GM12878 (cell line): Measurements from ENCODE around the gene MAGI2. TPM values are rescaled to one million over a fixed set of nuclear protein-coding genes. Genes with fewer than 3 reads are reported as not detected.

Experiments
- ATAC-seq: fragments of 200-7000 bp; cut with Tn5 transposase; 3 replicates; pipeline ENCODE4 v1.9.1; 2020; ENCODE audit warnings: mild to moderate bottlenecking, moderate library complexity
- BruUV-seq: library from RNA; stranded (reverse); fragments of 400-500 nt; replicated peaks from 2 replicates; lab custom pipeline; 2021; lab: Mats Ljungman, UMichigan
- CTCF ChIA-PET: fragments of 300-600 bp; sonication (Branson Sonifier 250); formaldehyde crosslinking; extraction: SDS; loops from one replicate; lab custom pipeline; 2021; ENCODE audit warnings: inconsistent platforms; lab: Yijun Ruan, JAX
- POLR2A ChIA-PET: fragments of 350-600 bp; formaldehyde crosslinking; extraction: SDS; loops from one replicate; lab custom pipeline; 2021; ENCODE audit warnings: inconsistent platforms; lab: Charles Lee
- RAD21 ChIA-PET: fragments of 300-600 bp; sonication (Branson Sonifier 250); formaldehyde crosslinking; loops from one replicate; lab custom pipeline; 2023; ENCODE audit warnings: antibody characterized with exemption; ENCODE audit not compliant: unreplicated experiment; lab: Charles Lee
- SMC1A ChIA-PET: fragments of 300-600 bp; sonication (Branson Sonifier 250); formaldehyde crosslinking; loops from one replicate; lab custom pipeline; 2023; ENCODE audit not compliant: unreplicated experiment, uncharacterized antibody; lab: Charles Lee
- DNase-seq: peaks from one replicate; pipeline ENCODE4 v3.0.0-alpha.2; 2011; ENCODE audit warnings: low read depth, low spot score
- FAIRE-seq: peaks from 3 replicates; lab custom pipeline; 2011; peaks lifted over from hg19 to GRCh38; lab: Jason Lieb, UNC
- H2AFZ ChIP-seq: 2 replicates; pipeline ENCODE4 v1.6.0; 2011; ENCODE audit warnings: low read depth, low read length, control low read depth; ENCODE audit not compliant: control insufficient read depth
- H3K27ac ChIP-seq: 2 replicates; pipeline ENCODE4 v1.5.1; 2011; ENCODE audit warnings: control low read depth; ENCODE audit not compliant: control insufficient read depth, insufficient read depth
- H3K27me3 ChIP-seq, 2 experiments: replicated peaks in 1 of 2; 2 replicates each; pipeline versions ENCODE4 v1.6.0 to v1.6.1; 2011; ENCODE audit warnings: low read length in 1 of 2; ENCODE audit not compliant: control insufficient read depth in 2 of 2, insufficient read depth in 2 of 2
- H3K36me3 ChIP-seq, 2 experiments: 2 replicates each; pipeline ENCODE4 v1.5.1; 2011; ENCODE audit warnings: low read length in 1 of 2; ENCODE audit not compliant: control insufficient read depth in 2 of 2, insufficient read depth in 2 of 2
- H3K4me1 ChIP-seq: 2 replicates; pipeline ENCODE4 v1.6.1; 2011; ENCODE audit warnings: mild to moderate bottlenecking, low read length, moderate library complexity, mixed read lengths; ENCODE audit not compliant: control insufficient read depth, insufficient read depth
- H3K4me2 ChIP-seq: 2 replicates; pipeline ENCODE4 v1.6.0; 2011; ENCODE audit warnings: control low read depth; ENCODE audit not compliant: control insufficient read depth, insufficient read depth
- H3K4me3 ChIP-seq: fragments of 200-600 bp; sonication (generic); 2 replicates; pipeline ENCODE4 v1.5.1; 2016
- H3K79me2 ChIP-seq: 2 replicates; pipeline ENCODE4 v1.6.0; 2011; ENCODE audit warnings: low read length; ENCODE audit not compliant: control insufficient read depth, insufficient read depth
- H3K9ac ChIP-seq: 2 replicates; pipeline ENCODE4 v1.8.0; 2011; ENCODE audit warnings: low read length, control low read depth, mixed read lengths; ENCODE audit not compliant: control insufficient read depth, insufficient read depth
- H3K9me3 ChIP-seq: replicated peaks from 3 replicates; pipeline ENCODE4 v1.5.1; 2011; ENCODE audit warnings: mild to moderate bottlenecking, low read length; ENCODE audit not compliant: control insufficient read depth, insufficient read depth
- H4K20me1 ChIP-seq: 2 replicates; pipeline ENCODE4 v1.6.0; 2011; ENCODE audit not compliant: control insufficient read depth, insufficient read depth
- ASH2L ChIP-seq: fragments of 300-600, 200-600 bp; sonication (generic); IDR thresholded peaks from 2 replicates; pipeline ENCODE4 v1.6.1; 2017; ENCODE audit warnings: low read depth, mild to moderate bottlenecking, borderline replicate concordance
- BCL3 ChIP-seq: IDR thresholded peaks from 2 replicates; pipeline ENCODE4 v1.6.1; 2011; ENCODE audit warnings: borderline replicate concordance, low read depth, mild to moderate bottlenecking, moderate library complexity, low read length; ENCODE audit not compliant: insufficient read depth, poor library complexity, severe bottlenecking
- BMI1 ChIP-seq: fragments of 450-650 bp; IDR thresholded peaks from 2 replicates; pipeline ENCODE4 v1.6.1; 2016; ENCODE audit warnings: mild to moderate bottlenecking, moderate library complexity, borderline replicate concordance
- CHD4 ChIP-seq: fragments of 200-600 bp; sonication (generic); IDR thresholded peaks from 2 replicates; pipeline ENCODE4 v1.6.1; 2016; ENCODE audit warnings: mild to moderate bottlenecking
- CREB1 ChIP-seq: IDR thresholded peaks from 2 replicates; pipeline ENCODE4 v1.6.1; 2012; ENCODE audit warnings: low read depth, mild to moderate bottlenecking, inconsistent platforms
- ESRRA ChIP-seq: IDR thresholded peaks from 2 replicates; pipeline ENCODE4 v1.6.1; 2012; ENCODE audit warnings: mild to moderate bottlenecking, low read length, improper control_type of control experiment
- GABPA ChIP-seq: IDR thresholded peaks from 2 replicates; pipeline ENCODE4 v1.6.1; 2014; ENCODE audit warnings: antibody characterized with exemption, low read depth, mild to moderate bottlenecking, inconsistent platforms
- JUND ChIP-seq: IDR thresholded peaks from 2 replicates; pipeline ENCODE4 v1.6.1; 2012; ENCODE audit warnings: low read depth, mild to moderate bottlenecking, low read length, improper control_type of control experiment, moderate library complexity
- MEF2A ChIP-seq: IDR thresholded peaks from 2 replicates; pipeline ENCODE4 v1.6.1; 2011; ENCODE audit warnings: low read depth, mild to moderate bottlenecking, low read length, moderate library complexity; ENCODE audit not compliant: insufficient read depth
- MXI1 ChIP-seq: fragments of 150-350 bp; IDR thresholded peaks from 2 replicates; pipeline ENCODE4 v1.6.1; 2011; ENCODE audit warnings: low read depth, mild to moderate bottlenecking, inconsistent platforms, low read length, improper control_type of control experiment
- NBN ChIP-seq: fragments of 450-650 bp; IDR thresholded peaks from 2 replicates; pipeline ENCODE4 v1.6.1; 2016
- PKNOX1 ChIP-seq: fragments of 450-650 bp; IDR thresholded peaks from 2 replicates; pipeline ENCODE4 v1.6.1; 2016; ENCODE audit warnings: mild to moderate bottlenecking
- PML ChIP-seq: IDR thresholded peaks from 2 replicates; pipeline ENCODE4 v1.6.1; 2012; ENCODE audit warnings: low read length, inconsistent platforms
- POLR2A ChIP-seq: IDR thresholded peaks from 2 replicates; pipeline ENCODE4 v1.6.1; 2011; ENCODE audit warnings: low read depth, mild to moderate bottlenecking, low read length
- RAD51 ChIP-seq: fragments of 450-650 bp; IDR thresholded peaks from 2 replicates; pipeline ENCODE4 v1.6.1; 2016; ENCODE audit warnings: moderate library complexity, mild to moderate bottlenecking, inconsistent platforms
- RUNX3 ChIP-seq: IDR thresholded peaks from 2 replicates; pipeline ENCODE4 v1.6.1; 2012; ENCODE audit warnings: low read length, inconsistent platforms
- TARDBP ChIP-seq: IDR thresholded peaks from 2 replicates; pipeline ENCODE4 v1.6.1; 2016; ENCODE audit warnings: borderline replicate concordance
- USF1 ChIP-seq: IDR thresholded peaks from 2 replicates; pipeline ENCODE4 v1.6.1; 2011; ENCODE audit warnings: borderline replicate concordance, low read depth, mild to moderate bottlenecking, moderate library complexity, mixed read lengths, low read length; ENCODE audit not compliant: insufficient read depth; ENCODE audit errors: extremely low read length
- ZBED1 ChIP-seq: IDR thresholded peaks from 2 replicates; pipeline ENCODE4 v1.6.1; 2016; ENCODE audit warnings: borderline replicate concordance
- ZNF207 ChIP-seq: fragments of 450-650 bp; IDR thresholded peaks from 2 replicates; pipeline ENCODE4 v1.6.1; 2014; ENCODE audit warnings: antibody characterized with exemption, mild to moderate bottlenecking, borderline replicate concordance
- ZNF217 ChIP-seq: fragments of 450-650 bp; IDR thresholded peaks from 2 replicates; pipeline ENCODE4 v1.6.1; 2017; ENCODE audit warnings: antibody characterized with exemption, mild to moderate bottlenecking
- WGBS: methylation state at CpG from one replicate; pipeline ENCODE4 v1.1.6; 2016; ENCODE audit warnings: low lambda C conversion rate; ENCODE audit not compliant: insufficient replicate concordance, insufficient coverage; ENCODE audit errors: missing lambda C conversion rate; 5-methylcytosine and 5-hydroxymethylcytosine counted together
- in situ Hi-C: fragments of 300-500 bp; cut with MboI; formaldehyde crosslinking; loops from 9 replicates; pipeline ENCODE4 v1.14.3; 2018; ENCODE audit warnings: mixed read lengths
- intact Hi-C: fragments of 100-400 bp; cut with micrococcal nuclease; formaldehyde crosslinking; loops from one replicate; pipeline ENCODE4 v1.14.2; 2022; ENCODE audit not compliant: unreplicated experiment
- polyA plus RNA-seq, 11 experiments: library from polyadenylated mRNA; depleted of rRNA in 4 of 11; unstranded in 6 of 11; stranded (reverse) in 5 of 11; fragments of >200 nt; fragmentation: Nextera tagmentation in 4 of 11; fragmentation: Illumina TruSeq in 1 of 11; extraction: Ambion mirVana in 4 of 11; extraction: Trizol in 1 of 11; gene quantifications; 1 replicate in 1 of 11; 2 replicates in 10 of 11; pipeline versions ENCODE4 v1.2.1 to v1.2.3, GENCODE V29; 2011 to 2016; ENCODE audit warnings: inconsistent platforms in 2 of 11, missing spikeins in 2 of 11, low read depth in 1 of 11
- total RNA-seq, 4 experiments: library from RNA; depleted of rRNA in 3 of 4; stranded (reverse); fragments of >200 nt in 3 of 4; fragmentation: Illumina TruSeq in 1 of 4; extraction: Trizol in 1 of 4; gene quantifications; 2 replicates each; pipeline versions ENCODE4 v1.2.1 to v1.2.3, GENCODE V29; 2013 to 2021
- TF ChIP-seq, protein P1 (sequence below), 3 experiments: IDR thresholded peaks in 2 of 3; conservative IDR thresholded peaks in 1 of 3; 2 replicates each; pipeline ENCODE4 v1.5.1; 2011; ENCODE audit warnings: low read depth in 3 of 3, low read length in 3 of 3, mild to moderate bottlenecking in 3 of 3, control low read depth in 2 of 3, moderate library complexity in 2 of 3, inconsistent platforms in 1 of 3, mixed read lengths in 1 of 3; ENCODE audit not compliant: control insufficient read depth in 2 of 3, insufficient read depth in 1 of 3; ENCODE audit errors: extremely low read depth in 1 of 3

The MAGI2 gene
- total and polyA plus RNA-seq, 10 of the 15 experiments (the other 5 are each of a cell fraction or from before 2014, with no cell fraction given) = 0.01 to 0.31 (median 0.05) TPM; not detected in 2

- TF ChIP-seq MEF2A (no peak), RUNX3 (no peak), ESRRA (no peak), CHD4 (no peak), GABPA (no peak), ZBED1 (no peak), BCL3 (no peak), PKNOX1 (no peak), CREB1 (no peak), PML (no peak), TARDBP (no peak)
Observed at GRCh38 chr7:79236352-79237028, 217.0 kb downstream of the MAGI2 start (continued).

DNA sequence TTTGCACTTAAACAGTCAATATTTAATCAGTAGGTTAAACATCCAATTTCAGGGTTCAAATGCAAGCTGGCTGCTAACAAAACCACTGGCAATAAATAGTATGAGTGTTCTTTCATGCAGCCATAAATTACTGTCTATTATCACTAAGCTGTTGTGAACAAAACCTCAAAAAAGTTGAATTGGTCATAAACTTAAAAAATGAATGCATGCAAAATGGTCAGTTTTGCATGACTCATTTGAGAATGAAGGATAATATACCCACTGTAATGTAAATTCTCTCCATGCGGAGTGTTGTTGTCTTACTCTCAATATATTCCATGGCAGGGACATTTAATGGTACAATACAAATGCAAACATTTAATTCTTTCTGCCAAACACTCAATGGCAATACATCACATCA is 226.4 kb downstream of the MAGI2 start:
- FAIRE-seq (no peak), ATAC-seq (no peak), DNase-seq (no peak)
- no peaks in the 10 kb centered on the region for H3K4me1 ChIP-seq
- WGBS = 77% methylated on average over 1 of the region's 1 CpG
- ChIA-PET SMC1A (no interaction called here), RAD21 (interaction anchor here (0.5 kb wide), 1 partner anchor 214 kb away, joined by 3 read pairs; no protein-coding TSS in a partner anchor), CTCF (no interaction called here), POLR2A (no interaction called here)
- H3K9me3 ChIP-seq = no peaks in the 10 kb centered on the region
- intact Hi-C loops (no loop called here), in situ Hi-C loops (no loop called here)
- no peak overlapping the region for H3K9ac ChIP-seq
- TF ChIP-seq MXI1 (no peak), ASH2L (no peak), ZNF207 (no peak), BMI1 (no peak), USF1 (no peak), ZNF217 (no peak), JUND (no peak), POLR2A (no peak), RAD51 (no peak), NBN (no peak)
- TF ChIP-seq, protein P1, sequence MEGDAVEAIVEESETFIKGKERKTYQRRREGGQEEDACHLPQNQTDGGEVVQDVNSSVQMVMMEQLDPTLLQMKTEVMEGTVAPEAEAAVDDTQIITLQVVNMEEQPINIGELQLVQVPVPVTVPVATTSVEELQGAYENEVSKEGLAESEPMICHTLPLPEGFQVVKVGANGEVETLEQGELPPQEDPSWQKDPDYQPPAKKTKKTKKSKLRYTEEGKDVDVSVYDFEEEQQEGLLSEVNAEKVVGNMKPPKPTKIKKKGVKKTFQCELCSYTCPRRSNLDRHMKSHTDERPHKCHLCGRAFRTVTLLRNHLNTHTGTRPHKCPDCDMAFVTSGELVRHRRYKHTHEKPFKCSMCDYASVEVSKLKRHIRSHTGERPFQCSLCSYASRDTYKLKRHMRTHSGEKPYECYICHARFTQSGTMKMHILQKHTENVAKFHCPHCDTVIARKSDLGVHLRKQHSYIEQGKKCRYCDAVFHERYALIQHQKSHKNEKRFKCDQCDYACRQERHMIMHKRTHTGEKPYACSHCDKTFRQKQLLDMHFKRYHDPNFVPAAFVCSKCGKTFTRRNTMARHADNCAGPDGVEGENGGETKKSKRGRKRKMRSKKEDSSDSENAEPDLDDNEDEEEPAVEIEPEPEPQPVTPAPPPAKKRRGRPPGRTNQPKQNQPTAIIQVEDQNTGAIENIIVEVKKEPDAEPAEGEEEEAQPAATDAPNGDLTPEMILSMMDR (IDR thresholded peaks at IDR 0.05 in 2 of 3, conservative IDR thresholded peaks at IDR 0.05 in 1 of 3; ENCODE audit: control insufficient read depth in 2 of 3, extremely low read depth in 1 of 3, insufficient read depth in 1 of 3, low read depth in 3 of 3, low read length in 3 of 3) = no peak
- no peaks in the 10 kb centered on the region for H3K79me2 ChIP-seq
- BruUV-seq = no TSS peak
- H3K4me3 ChIP-seq = no peak overlapping the region
- H3K4me2 ChIP-seq = no peak overlapping the region
- H3K27me3 ChIP-seq = no peaks in the 10 kb centered on the region
- H4K20me1 ChIP-seq = no peaks in the 10 kb centered on the region
- H2AFZ ChIP-seq = no peak overlapping the region
- H3K36me3 ChIP-seq = no peaks in the 10 kb centered on the region
- H3K27ac ChIP-seq = no peak overlapping the region
